BLaER1 (cell line): ENCODE results near the gene PPM1B.

Experiments used
- H3K27ac ChIP-seq: shearing (Covaris generic); formaldehyde crosslinking; 2 replicates; pipeline ENCODE4 v1.8.1; 2022
- H3K27me3 ChIP-seq: shearing (Covaris generic); formaldehyde crosslinking; 2 replicates; pipeline ENCODE4 v1.8.1; 2022
- H3K36me3 ChIP-seq: shearing (Covaris generic); formaldehyde crosslinking; 2 replicates; pipeline ENCODE4 v1.8.1; 2022
- H3K4me1 ChIP-seq: shearing (Covaris generic); formaldehyde crosslinking; 2 replicates; pipeline ENCODE4 v1.8.1; 2022
- H3K4me2 ChIP-seq: shearing (Covaris generic); formaldehyde crosslinking; 2 replicates; pipeline ENCODE4 v1.8.1; 2022
- H3K4me3 ChIP-seq: shearing (Covaris generic); formaldehyde crosslinking; 2 replicates; pipeline ENCODE4 v1.8.1; 2022
- H3K9ac ChIP-seq: shearing (Covaris generic); formaldehyde crosslinking; 2 replicates; pipeline ENCODE4 v1.8.1; 2022
- H3K9me3 ChIP-seq: shearing (Covaris generic); formaldehyde crosslinking; 2 replicates; pipeline ENCODE4 v1.8.1; 2022
- H4K20me1 ChIP-seq: shearing (Covaris generic); formaldehyde crosslinking; 2 replicates; pipeline ENCODE4 v1.8.1; 2022
- Cebpa-rat ChIP-seq: shearing (Covaris generic); IDR thresholded peaks from 2 replicates; pipeline ENCODE4 v1.8.1; 2022

PPM1B gene

DNA sequence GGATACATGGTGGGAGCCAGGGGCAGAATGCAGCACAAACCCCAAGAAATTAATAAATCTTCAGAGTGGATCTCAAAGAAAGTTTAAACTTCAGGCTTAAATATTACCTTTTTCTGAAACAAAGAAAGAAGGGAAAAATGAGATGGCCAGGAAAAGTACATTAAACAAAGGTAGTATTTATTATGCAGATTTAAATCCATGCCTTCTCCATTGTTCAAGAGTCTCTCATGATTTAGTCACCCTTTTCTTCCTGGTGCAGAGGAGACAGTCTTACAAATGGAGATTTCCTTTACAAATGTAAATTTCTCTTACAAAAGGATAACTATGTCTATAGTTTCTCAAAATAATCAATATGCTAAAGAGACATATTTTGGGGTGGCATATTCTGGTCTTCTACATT is 33.4 kb upstream of the PPM1B start:
- Histone ChIP-seq H3K36me3 (no peaks in the 10 kb centered on the region), H3K4me1 (no peaks in the 10 kb centered on the region), H4K20me1 (no peaks in the 10 kb centered on the region), H3K9me3 (peaks cover 10% of the 10 kb centered on the region), H3K27me3 (no peaks in the 10 kb centered on the region), H3K4me3 (no peak overlapping the region), H3K4me2 (no peak overlapping the region), H3K9ac (no peak overlapping the region), H3K27ac (no peak overlapping the region)
- TF ChIP-seq Cebpa-rat: no peak

- Histone ChIP-seq H3K4me3 (no peak overlapping the region), H3K27me3 (no peaks in the 10 kb centered on the region), H3K9ac (no peak overlapping the region), H3K9me3 (peaks cover 10% of the 10 kb centered on the region), H3K36me3 (no peaks in the 10 kb centered on the region), H3K4me1 (no peaks in the 10 kb centered on the region), H4K20me1 (no peaks in the 10 kb centered on the region), H3K4me2 (no peak overlapping the region), H3K27ac (no peak overlapping the region)
- TF ChIP-seq Cebpa-rat: no peak
Measured at GRCh38 chr2:44135771-44136170, 32.9 kb upstream of the PPM1B start.

- Histone ChIP-seq H3K27ac (no peak overlapping the region), H3K4me1 (no peaks in the 10 kb centered on the region), H3K4me2 (no peak overlapping the region), H3K9ac (no peak overlapping the region), H3K9me3 (peaks cover 10% of the 10 kb centered on the region), H4K20me1 (no peaks in the 10 kb centered on the region), H3K36me3 (no peaks in the 10 kb centered on the region), H3K4me3 (no peak overlapping the region), H3K27me3 (no peaks in the 10 kb centered on the region)
- no peak for TF ChIP-seq Cebpa-rat
Measured at GRCh38 chr2:44136252-44136651, 32.4 kb upstream of the PPM1B start.

DNA sequence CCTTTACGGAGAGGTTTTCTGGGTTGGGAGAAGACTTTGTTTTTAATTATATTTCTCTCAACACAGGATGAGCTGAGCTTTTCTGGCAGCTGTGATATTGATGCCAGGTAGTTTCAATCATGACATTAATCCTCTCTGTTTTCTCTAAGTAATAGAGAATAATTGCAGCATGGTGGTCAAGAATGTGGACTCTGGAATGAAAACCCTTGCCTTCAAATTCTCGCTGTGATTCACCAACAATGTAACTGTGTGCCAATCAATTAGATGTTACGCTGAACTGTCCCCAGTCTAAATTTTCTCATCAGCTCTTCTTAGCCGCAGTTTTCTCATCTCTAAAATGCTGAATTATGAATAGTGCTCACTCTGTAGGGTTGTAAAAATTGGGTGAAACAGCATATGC is 31.6 kb upstream of the PPM1B start:
- no peak overlapping the region for H3K4me2 ChIP-seq
- H3K27ac ChIP-seq: no peak overlapping the region
- H3K27me3 ChIP-seq: no peaks in the 10 kb centered on the region
- no peaks in the 10 kb centered on the region for H3K4me1 ChIP-seq
- H3K36me3 ChIP-seq: no peaks in the 10 kb centered on the region
- TF ChIP-seq Cebpa-rat: no peak
- no peak overlapping the region for H3K4me3 ChIP-seq
- H3K9me3 ChIP-seq: peaks cover 10% of the 10 kb centered on the region
- no peak overlapping the region for H3K9ac ChIP-seq
- no peaks in the 10 kb centered on the region for H4K20me1 ChIP-seq

DNA sequence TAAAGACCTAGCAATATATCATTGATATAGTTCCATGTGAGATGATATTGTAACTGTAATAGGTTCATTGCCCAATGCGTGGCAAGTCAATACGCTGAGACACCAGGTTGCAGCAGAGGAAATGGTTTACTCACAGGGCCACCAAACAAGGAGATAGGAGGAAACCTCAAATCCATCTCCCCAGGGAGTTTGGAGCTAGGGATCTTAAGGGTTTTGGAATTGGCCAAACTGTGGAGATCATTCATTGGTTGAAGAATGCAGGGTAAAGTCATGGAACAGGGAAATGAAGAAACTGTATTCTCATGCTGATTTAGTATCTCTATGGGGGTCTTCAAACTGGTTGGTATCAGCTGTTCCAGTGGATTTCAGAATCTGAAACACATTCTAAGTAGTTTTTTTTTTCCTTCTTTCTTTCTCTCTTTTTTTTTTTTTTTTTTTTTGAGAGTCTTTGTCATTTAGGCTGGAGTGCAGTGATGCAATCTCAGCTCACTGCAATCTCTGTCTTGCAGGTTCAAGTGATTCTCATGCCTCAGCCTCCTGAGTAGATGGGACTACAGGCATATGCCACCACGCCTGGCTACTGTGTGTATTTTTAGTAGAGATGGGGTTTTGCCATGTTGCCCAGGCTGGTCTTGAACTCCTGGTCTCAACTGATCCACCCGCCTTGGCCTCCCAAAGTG is 30.7 kb upstream of the PPM1B start:
- Histone ChIP-seq H3K27me3 (no peaks in the 10 kb centered on the region), H3K36me3 (no peaks in the 10 kb centered on the region), H3K9me3 (peaks cover 10% of the 10 kb centered on the region), H3K4me3 (no peak overlapping the region), H4K20me1 (no peaks in the 10 kb centered on the region), H3K4me2 (no peak overlapping the region), H3K4me1 (no peaks in the 10 kb centered on the region), H3K9ac (no peak overlapping the region), H3K27ac (no peak overlapping the region)
- no peak for TF ChIP-seq Cebpa-rat

DNA sequence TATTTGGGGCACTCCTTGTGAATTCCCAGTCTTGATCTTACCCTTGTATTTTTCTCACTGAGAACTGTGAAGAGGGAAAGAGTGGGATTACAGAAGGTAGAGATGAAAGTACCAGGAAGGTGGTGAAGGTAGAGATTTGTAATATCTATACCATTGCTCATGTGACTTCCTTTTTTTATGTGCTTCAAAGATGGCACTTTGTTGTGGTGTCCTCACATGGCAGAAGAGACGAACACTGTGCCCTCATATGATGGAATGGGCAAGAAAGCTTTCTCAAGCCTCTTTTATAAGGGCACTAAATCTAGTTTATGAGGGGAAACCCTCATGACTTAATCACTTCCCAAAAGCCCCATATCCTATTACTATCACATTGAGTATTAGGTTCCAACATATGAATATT is 28.9 kb upstream of the PPM1B start:
- no peak overlapping the region for H3K9ac ChIP-seq
- no peaks in the 10 kb centered on the region for H3K27me3 ChIP-seq

GRCh38 chr2:44142306-44142705 is 26.4 kb upstream of the PPM1B start:
- Histone ChIP-seq H3K4me3 (no peak overlapping the region), H3K27ac (no peak overlapping the region), H3K4me1 (no peaks in the 10 kb centered on the region), H3K9ac (no peak overlapping the region), H3K36me3 (no peaks in the 10 kb centered on the region), H3K27me3 (no peaks in the 10 kb centered on the region), H4K20me1 (no peaks in the 10 kb centered on the region), H3K9me3 (no peaks in the 10 kb centered on the region), H3K4me2 (no peak overlapping the region)
- no peak for TF ChIP-seq Cebpa-rat

More for the DNA sequence above, 28.9 kb upstream of the PPM1B start:
- Histone ChIP-seq H3K27ac (no peak overlapping the region), H3K9me3 (no peaks in the 10 kb centered on the region), H3K4me1 (no peaks in the 10 kb centered on the region), H3K4me3 (no peak overlapping the region), H3K4me2 (no peak overlapping the region), H3K36me3 (no peaks in the 10 kb centered on the region), H4K20me1 (no peaks in the 10 kb centered on the region)
- no peak for TF ChIP-seq Cebpa-rat

DNA sequence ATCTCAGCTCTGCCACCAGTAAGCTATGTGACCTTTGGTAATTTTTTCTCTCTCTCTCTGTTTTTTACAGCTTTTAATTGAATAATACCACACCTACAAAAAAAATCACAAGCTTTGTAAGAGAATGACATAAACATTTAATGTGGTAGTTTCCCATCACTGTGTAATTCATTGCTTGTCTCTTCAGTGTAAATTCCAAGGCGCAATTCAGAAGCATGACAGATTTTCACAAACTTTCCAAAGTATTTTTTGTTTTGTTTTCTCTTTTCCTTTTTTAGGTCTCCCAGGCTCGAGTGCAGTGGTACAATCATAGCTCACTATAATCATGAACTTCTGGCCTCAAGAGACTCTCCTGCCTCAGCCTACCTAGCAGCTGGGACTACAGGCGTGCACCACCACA is 25.0 kb upstream of the PPM1B start:
- H3K27me3 ChIP-seq: no peaks in the 10 kb centered on the region
- no peaks in the 10 kb centered on the region for H3K36me3 ChIP-seq
- no peaks in the 10 kb centered on the region for H4K20me1 ChIP-seq
- H3K27ac ChIP-seq: no peak overlapping the region
- H3K9ac ChIP-seq: no peak overlapping the region
- no peak overlapping the region for H3K4me2 ChIP-seq
- TF ChIP-seq Cebpa-rat: no peak
- no peaks in the 10 kb centered on the region for H3K4me1 ChIP-seq
- no peak overlapping the region for H3K4me3 ChIP-seq
- H3K9me3 ChIP-seq: no peaks in the 10 kb centered on the region

DNA sequence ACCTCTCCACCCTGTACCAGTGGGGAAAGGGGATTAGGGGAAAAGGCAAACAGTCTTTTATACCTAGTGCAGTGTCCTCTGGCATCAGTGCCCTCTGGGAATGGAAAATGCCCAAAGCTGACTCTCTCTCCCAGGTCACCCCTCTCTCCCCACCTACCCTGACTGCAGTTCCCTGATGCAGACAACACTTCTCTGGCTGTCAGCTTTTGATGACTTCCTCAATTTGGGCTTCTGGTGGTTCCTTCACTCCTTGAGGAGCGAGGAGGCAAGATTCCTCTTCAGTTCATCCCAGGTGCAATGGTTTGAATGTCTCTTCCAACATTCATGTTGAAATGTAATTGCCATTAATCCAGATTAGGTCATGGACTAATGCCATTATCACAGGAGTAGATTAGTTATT is 19.7 kb upstream of the PPM1B start:
- Histone ChIP-seq H3K27ac (no peak overlapping the region), H3K36me3 (no peaks in the 10 kb centered on the region), H3K4me1 (no peaks in the 10 kb centered on the region), H3K9ac (no peak overlapping the region), H3K9me3 (no peaks in the 10 kb centered on the region), H4K20me1 (no peaks in the 10 kb centered on the region), H3K4me3 (no peak overlapping the region), H3K27me3 (no peaks in the 10 kb centered on the region), H3K4me2 (no peak overlapping the region)
- TF ChIP-seq Cebpa-rat: no peak

DNA sequence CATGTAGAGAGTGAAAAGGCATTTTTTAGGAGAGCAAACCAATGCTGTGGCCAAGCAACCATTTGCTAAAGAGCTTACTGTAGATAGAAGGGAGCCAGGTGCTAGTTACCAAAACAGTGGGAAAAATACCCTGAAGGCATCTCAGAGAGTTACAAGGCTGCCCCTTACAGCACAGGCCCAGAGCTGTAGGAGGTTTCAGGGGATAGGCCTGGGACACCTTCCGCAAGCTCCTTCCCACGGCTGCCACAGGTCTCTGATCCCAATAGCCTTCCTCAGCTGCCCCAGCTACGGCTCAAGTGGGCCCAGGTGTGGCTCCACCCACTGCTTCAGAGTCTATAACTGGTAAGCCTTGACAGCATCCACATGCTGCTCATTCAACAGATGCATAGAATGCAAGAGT is 18.2 kb upstream of the PPM1B start:
- no peak for TF ChIP-seq Cebpa-rat
- Histone ChIP-seq H3K4me2 (no peak overlapping the region), H3K36me3 (no peaks in the 10 kb centered on the region), H3K27ac (no peak overlapping the region), H3K4me1 (no peaks in the 10 kb centered on the region), H3K9ac (no peak overlapping the region), H3K4me3 (no peak overlapping the region), H4K20me1 (no peaks in the 10 kb centered on the region), H3K9me3 (no peaks in the 10 kb centered on the region), H3K27me3 (no peaks in the 10 kb centered on the region)
